IMR-90 (cell line): ENCODE data around the gene IKZF4. TPM values are rescaled to one million over a fixed set of nuclear protein-coding genes. Genes with fewer than 3 reads are reported as not detected.
"Not testable (repeated sequence)": the region's sequence is repeated elsewhere in the genome, so short reads cannot be mapped to it uniquely, and the experiment has no call there.

Experiments
- ATAC-seq: fragments of 200-7000 bp; cut with Tn5 transposase; 2 replicates; pipeline ENCODE4 v1.9.1; 2020; ENCODE audit warnings: low read depth, mild to moderate bottlenecking, moderate library complexity
- BruUV-seq: library from RNA; stranded (reverse); fragments of 400-500 nt; replicated peaks from 2 replicates; lab custom pipeline; 2021; lab: Mats Ljungman, UMichigan
- CTCF ChIA-PET: fragments of 300-600 bp; formaldehyde crosslinking; extraction: SDS; loops from one replicate; lab custom pipeline; 2021; ENCODE audit warnings: antibody characterized with exemption; lab: Yijun Ruan, JAX
- POLR2A ChIA-PET: fragments of 300-600 bp; sonication (Branson Sonifier 250); formaldehyde crosslinking; loops from one replicate; lab custom pipeline; 2022; ENCODE audit warnings: antibody characterized with exemption; ENCODE audit not compliant: unreplicated experiment; lab: Charles Lee
- DNase-seq: peaks from one replicate; pipeline ENCODE4 v3.0.0; 2013
- H2AFZ ChIP-seq: replicated peaks from 2 replicates; pipeline ENCODE3; 2013; ENCODE audit warnings: low read length, mild to moderate bottlenecking; ENCODE audit not compliant: poor library complexity
- H2AK5ac ChIP-seq: 2 replicates; pipeline ENCODE4 v1.6.1; 2013; ENCODE audit warnings: low read depth, low read length, inconsistent platforms
- H2AK9ac ChIP-seq: replicated peaks from 2 replicates; pipeline ENCODE3; 2013; ENCODE audit warnings: mild to moderate bottlenecking, low read depth, low read length, moderate library complexity; ENCODE audit not compliant: poor library complexity
- H2BK120ac ChIP-seq: 2 replicates; pipeline ENCODE4 v1.6.1; 2013; ENCODE audit warnings: low read depth, low read length, inconsistent platforms
- H2BK15ac ChIP-seq: 3 replicates; pipeline ENCODE4 v1.6.1; 2013; ENCODE audit warnings: low read depth, low read length, inconsistent platforms
- H2BK20ac ChIP-seq: 2 replicates; pipeline ENCODE4 v1.6.1; 2013; ENCODE audit warnings: low read depth, mild to moderate bottlenecking, inconsistent platforms, low read length, moderate library complexity
- H2BK5ac ChIP-seq: 2 replicates; pipeline ENCODE4 v1.6.1; 2013; ENCODE audit warnings: mild to moderate bottlenecking, low read depth, low read length, inconsistent platforms; ENCODE audit not compliant: poor library complexity, severe bottlenecking
- H3K14ac ChIP-seq: replicated peaks from 2 replicates; pipeline ENCODE4 v1.6.1; 2013; ENCODE audit warnings: low read depth, low read length, inconsistent platforms
- H3K18ac ChIP-seq: 2 replicates; pipeline ENCODE4 v1.6.1; 2013; ENCODE audit warnings: low read depth, low read length, control low read depth
- H3K23ac ChIP-seq: 2 replicates; pipeline ENCODE4 v1.6.1; 2013; ENCODE audit warnings: low read depth, low read length, inconsistent platforms
- H3K27ac ChIP-seq: 2 replicates; pipeline ENCODE4 v1.5.1; 2013; ENCODE audit warnings: mild to moderate bottlenecking, control low read depth, low read length; ENCODE audit not compliant: insufficient read depth
- H3K27me3 ChIP-seq: 2 replicates; pipeline ENCODE4 v1.6.1; 2013; ENCODE audit warnings: low read length; ENCODE audit not compliant: control insufficient read depth, insufficient read depth
- H3K36me3 ChIP-seq: 2 replicates; pipeline ENCODE4 v1.6.1; 2013; ENCODE audit warnings: low read length, mixed read lengths; ENCODE audit not compliant: control insufficient read depth, insufficient read depth
- H3K4ac ChIP-seq: 2 replicates; pipeline ENCODE4 v1.6.1; 2013; ENCODE audit warnings: low read depth, low read length, inconsistent platforms
- H3K4me1 ChIP-seq: 2 replicates; pipeline ENCODE4 v1.6.1; 2013; ENCODE audit warnings: low read length, mixed read lengths; ENCODE audit not compliant: control insufficient read depth, insufficient read depth
- H3K4me2 ChIP-seq: 2 replicates; pipeline ENCODE4 v1.6.1; 2013; ENCODE audit warnings: low read depth, mild to moderate bottlenecking, control low read depth, low read length, moderate library complexity
- H3K4me3 ChIP-seq: 2 replicates; pipeline ENCODE4 v1.5.1; 2013; ENCODE audit warnings: low read depth, mild to moderate bottlenecking, control low read depth, low read length, moderate library complexity; ENCODE audit not compliant: insufficient read depth
- H3K56ac ChIP-seq: 2 replicates; pipeline ENCODE4 v1.6.1; 2013; ENCODE audit warnings: low read length, inconsistent platforms; ENCODE audit not compliant: insufficient read depth; ENCODE audit errors: extremely low read depth
- H3K79me1 ChIP-seq, 2 experiments: 2 replicates each; pipeline ENCODE4 v1.6.1; 2013; ENCODE audit warnings: low read length in 2 of 2, inconsistent platforms in 1 of 2, low read depth in 1 of 2
- H3K9ac ChIP-seq: 2 replicates; pipeline ENCODE4 v1.6.1; 2013; ENCODE audit warnings: low read depth, low read length, control low read depth
- H3K9me1 ChIP-seq: 2 replicates; pipeline ENCODE4 v1.6.1; 2013; ENCODE audit warnings: low read length, inconsistent platforms; ENCODE audit not compliant: insufficient read depth
- H3K9me3 ChIP-seq: 2 replicates; pipeline ENCODE4 v1.6.1; 2013; ENCODE audit warnings: low read length; ENCODE audit not compliant: control insufficient read depth, insufficient read depth
- H4K20me1 ChIP-seq: 2 replicates; pipeline ENCODE4 v1.6.1; 2013; ENCODE audit warnings: low read length, inconsistent platforms; ENCODE audit not compliant: insufficient read depth
- H4K5ac ChIP-seq: 2 replicates; pipeline ENCODE4 v1.6.1; 2013; ENCODE audit warnings: mild to moderate bottlenecking, low read depth, low read length, control low read depth
- H4K8ac ChIP-seq, 2 experiments: 2 replicates each; pipeline ENCODE4 v1.6.1; 2013; ENCODE audit warnings: low read depth in 2 of 2, low read length in 2 of 2, control low read depth in 1 of 2, inconsistent platforms in 1 of 2
- H4K91ac ChIP-seq: 2 replicates; pipeline ENCODE4 v1.6.1; 2013; ENCODE audit warnings: low read depth, low read length, inconsistent platforms; ENCODE audit not compliant: insufficient read depth
- MXI1 ChIP-seq: IDR thresholded peaks from 2 replicates; pipeline ENCODE4 v1.6.1; 2012; ENCODE audit warnings: low read depth, mild to moderate bottlenecking, low read length, moderate library complexity, borderline replicate concordance
- WGBS, 2 experiments: methylation state at CpG; one replicate each; pipeline versions ENCODE4 v1.1.5 to v1.1.7; 2013; ENCODE audit warnings: missing lambda C conversion rate in 2 of 2; ENCODE audit not compliant: insufficient read length in 1 of 2; ENCODE audit errors: extremely low coverage in 2 of 2; 5-methylcytosine and 5-hydroxymethylcytosine counted together
- dilution Hi-C: fragments of 300-500 bp; cut with HindIII; formaldehyde crosslinking; loops from one replicate; pipeline ENCODE4 v1.14.3; 2018; ENCODE audit warnings: low sequenced_read_pairs; ENCODE audit not compliant: unreplicated experiment
- in situ Hi-C: fragments of 300-500 bp; cut with MboI; formaldehyde crosslinking; loops from 3 replicates; pipeline ENCODE4 v1.14.3; 2019; ENCODE audit warnings: low sequenced_read_pairs, inconsistent platforms, mixed read lengths
- intact Hi-C: fragments of 100-400 bp; cut with micrococcal nuclease; formaldehyde crosslinking; loops from 2 replicates; pipeline ENCODE4 v1.10.0; 2022
- polyA plus RNA-seq, 3 experiments: library from polyadenylated mRNA; depleted of rRNA; stranded (reverse); fragments of >200 nt; gene quantifications; 2 replicates each; pipeline ENCODE4 v1.2.3, GENCODE V29; 2012; ENCODE audit warnings: low replicate concordance in 1 of 3
- total RNA-seq: library from RNA; depleted of rRNA; stranded (reverse); fragments of >200 nt; gene quantifications from 2 replicates; pipeline ENCODE4 v1.2.3, GENCODE V29; 2012

IKZF4 gene
- total and polyA plus RNA-seq, 2 of the 4 experiments (the other 2 are of a cell fraction) = 1.8 to 7.1 TPM

DNA sequence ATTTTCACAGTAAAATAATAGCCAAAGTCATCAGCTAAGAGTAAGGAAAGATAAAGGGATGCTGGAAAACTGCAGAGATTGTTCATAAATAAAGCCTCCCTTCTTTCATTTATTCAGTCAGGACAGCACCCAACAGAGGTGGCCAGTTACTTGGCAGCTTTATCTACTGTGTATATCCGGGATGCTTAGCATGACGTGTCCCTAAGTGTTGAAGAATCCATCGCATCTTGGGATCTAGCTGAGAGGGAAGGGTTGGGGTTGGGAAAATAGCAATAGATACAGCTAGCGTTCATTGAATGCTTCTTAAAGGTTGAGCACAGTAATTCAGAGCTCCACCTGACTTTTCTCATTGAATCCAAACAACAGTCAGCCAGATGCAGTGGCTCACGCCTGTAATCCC is 53.6 kb downstream of the IKZF4 start:
- Histone ChIP-seq H4K20me1 (no peaks in the 10 kb centered on the region; the same call in 1 of the 2 replicates), H2BK15ac (no peak overlapping the region), H3K4me3 (no peak overlapping the region), H2BK120ac (no peak overlapping the region), H3K9ac (no peak overlapping the region), H3K4ac (no peak overlapping the region), H3K79me1 (no peaks in the 10 kb centered on the region), H2BK5ac (no peak overlapping the region), H3K4me1 (peaks cover 2% of the 10 kb centered on the region; the same call in 1 of the 2 replicates), H4K8ac (no peak overlapping the region), H4K91ac (no peak overlapping the region), H3K27ac (no peak overlapping the region), H3K18ac (no peak overlapping the region), H3K27me3 (no peaks in the 10 kb centered on the region), H3K4me2 (no peak overlapping the region), H3K23ac (no peak overlapping the region), H3K9me3 (no peaks in the 10 kb centered on the region), H4K5ac (no peak overlapping the region; the same call in 1 of the 2 replicates), H2AK5ac (no peak overlapping the region), H3K36me3 (no peaks in the 10 kb centered on the region), H2AFZ (no peak overlapping the region), H2AK9ac (no peak overlapping the region), H3K14ac (no peak overlapping the region), H3K9me1 (0 out of 2 replicates have a peak, but pooled peaks cover 4% of the 10 kb centered on the region), H2BK20ac (no peak overlapping the region), H3K56ac (no peak overlapping the region)
- in situ Hi-C loops = no loop called here
- DNase-seq (peak; percentile 14), ATAC-seq (no peak)
- intact Hi-C loops = no loop called here
- WGBS, 2 experiments = 43% methylated on average over 3 of the region's 5 CpGs; no CpG with 5 or more reads in 1 of the 2 experiments
- ChIA-PET CTCF (no interaction called here), POLR2A (no interaction called here)
- dilution Hi-C loops = no loop called here
- TF ChIP-seq MXI1 = no peak
- no TSS peak for BruUV-seq

- POLR2A ChIA-PET = interaction anchor here (0.6 kb wide), 1 partner anchor 81 kb away, joined by 8 read pairs; no protein-coding TSS in a partner anchor
- H3K14ac ChIP-seq, DNase-seq, dilution Hi-C loops, H2AK9ac ChIP-seq, H2BK20ac ChIP-seq, H3K36me3 ChIP-seq, H3K18ac ChIP-seq, CTCF ChIA-PET, H3K27ac ChIP-seq, H3K56ac ChIP-seq, H4K91ac ChIP-seq, H3K4me1 ChIP-seq, BruUV-seq, H3K9ac ChIP-seq, H3K9me1 ChIP-seq, H3K4me3 ChIP-seq, H3K4me2 ChIP-seq, H4K20me1 ChIP-seq, H2BK5ac ChIP-seq, H4K5ac ChIP-seq, H2BK120ac ChIP-seq, H3K4ac ChIP-seq, H3K9me3 ChIP-seq, H3K79me1 ChIP-seq, ATAC-seq, H3K23ac ChIP-seq, in situ Hi-C loops, H2BK15ac ChIP-seq, H2AFZ ChIP-seq, H2AK5ac ChIP-seq, H4K8ac ChIP-seq: not testable (repeated sequence)
- peaks cover 28% of the 10 kb centered on the region for H3K27me3 ChIP-seq
- intact Hi-C loops = loop anchor here (2.0 kb wide), 1 partner anchor 31 kb away; no protein-coding TSS in a partner anchor
- no CpG with 5 or more reads among the region's 9 CpGs for WGBS, 2 experiments
Observed at GRCh38 chr12:56077966-56078365, 57.1 kb downstream of the IKZF4 start.
